ENCODE measurements around the gene OR2T33.
A peak's percentile ranks its signal among the peaks of the same experiment; 100 is the strongest.
"Not testable (repeated sequence)": the region's sequence is repeated elsewhere in the genome, so short reads cannot be mapped to it uniquely, and the experiment has no call there.

OR2T33 gene

GRCh38 chr1:248268178-248268577 is 9.6 kb downstream of the OR2T33 start:
- TF ChIP-seq CTCF (IDR thresholded peaks at IDR 0.05; ENCODE audit: insufficient read depth, missing control alignments) = no peak
- DNase-seq (ENCODE audit: insufficient read length, low spot score) (no peak), FAIRE-seq (no peak)

- not testable (repeated sequence) for DNase-seq (ENCODE audit: insufficient read length, low spot score); FAIRE-seq
Measured at GRCh38 chr1:248259309-248259708, 18.5 kb downstream of the OR2T33 start.

GRCh38 chr1:248243204-248243603 is 34.6 kb downstream of the OR2T33 start:
- DNase-seq (ENCODE audit: insufficient read length, low spot score) = no peak
- TF ChIP-seq CTCF (IDR thresholded peaks at IDR 0.05; ENCODE audit: insufficient read depth, missing control alignments) = peak; percentile 89
- no peak for FAIRE-seq

GRCh38 chr1:248239478-248239877 is 38.3 kb downstream of the OR2T33 start:
- TF ChIP-seq CTCF (IDR thresholded peaks at IDR 0.05; ENCODE audit: insufficient read depth, missing control alignments) = no peak
- DNase-seq (ENCODE audit: insufficient read length, low spot score) (no peak), FAIRE-seq (no peak)

GRCh38 chr1:248231117-248231516 is 46.7 kb downstream of the OR2T33 start, which contains the start of gene OR2M4:
OR2M4 (plus strand) TSS chr1:248231417; CDS start chr1:248238929, 7,512 bp downstream.
- FAIRE-seq = no peak
- DNase-seq (ENCODE audit: insufficient read length, low spot score) = no peak
- TF ChIP-seq CTCF (IDR thresholded peaks at IDR 0.05; ENCODE audit: insufficient read depth, missing control alignments) = no peak

GRCh38 chr1:248229360-248229908 is 48.3 kb downstream of the OR2T33 start:
- FAIRE-seq = no peak
- TF ChIP-seq CTCF (IDR thresholded peaks at IDR 0.05; ENCODE audit: insufficient read depth, missing control alignments) = no peak

GRCh38 chr1:248225537-248225936 is 52.2 kb downstream of the OR2T33 start:
- DNase-seq (ENCODE audit: insufficient read length, low spot score) (no peak), FAIRE-seq (no peak)
- TF ChIP-seq CTCF (IDR thresholded peaks at IDR 0.05; ENCODE audit: insufficient read depth, missing control alignments) = no peak

More at GRCh38 chr1:248229360-248229908, 48.3 kb downstream of the OR2T33 start:
- no peak for DNase-seq (ENCODE audit: insufficient read length, low spot score)
